Measurements from ENCODE around the gene SMAD4. TPM values are rescaled to one million over a fixed set of nuclear protein-coding genes. Genes with fewer than 3 reads are reported as not detected.
A peak's percentile ranks its signal among the peaks of the same experiment; 100 is the strongest.

The SMAD4 gene
- total and polyA plus RNA-seq, 2 of the 13 experiments (the other 11 are each of a cell fraction or from before 2014, with no cell fraction given) = 70.2 to 72.0 TPM

GRCh38 chr18:51028201-51028805 is 1.7 kb upstream of the SMAD4 start (continued):
- TF ChIP-seq ZFP37 (CRISPR knock-in tag; IDR thresholded peaks at IDR 0.05; ENCODE audit: borderline replicate concordance) (0 out of 2 replicates have a peak, but pooled peaks have one; percentile 59), THAP9 (CRISPR knock-in tag; IDR thresholded peaks at IDR 0.05; ENCODE audit: borderline replicate concordance) (no peak), SRSF4 (IDR thresholded peaks at IDR 0.05; ENCODE audit: low read depth, low read length, poor library complexity, severe bottlenecking) (no peak), HNRNPH1 (optimal IDR thresholded peaks at IDR 0.05; ENCODE audit: low read depth, low read length) (no peak)
- TF ChIP-seq, protein P1, sequence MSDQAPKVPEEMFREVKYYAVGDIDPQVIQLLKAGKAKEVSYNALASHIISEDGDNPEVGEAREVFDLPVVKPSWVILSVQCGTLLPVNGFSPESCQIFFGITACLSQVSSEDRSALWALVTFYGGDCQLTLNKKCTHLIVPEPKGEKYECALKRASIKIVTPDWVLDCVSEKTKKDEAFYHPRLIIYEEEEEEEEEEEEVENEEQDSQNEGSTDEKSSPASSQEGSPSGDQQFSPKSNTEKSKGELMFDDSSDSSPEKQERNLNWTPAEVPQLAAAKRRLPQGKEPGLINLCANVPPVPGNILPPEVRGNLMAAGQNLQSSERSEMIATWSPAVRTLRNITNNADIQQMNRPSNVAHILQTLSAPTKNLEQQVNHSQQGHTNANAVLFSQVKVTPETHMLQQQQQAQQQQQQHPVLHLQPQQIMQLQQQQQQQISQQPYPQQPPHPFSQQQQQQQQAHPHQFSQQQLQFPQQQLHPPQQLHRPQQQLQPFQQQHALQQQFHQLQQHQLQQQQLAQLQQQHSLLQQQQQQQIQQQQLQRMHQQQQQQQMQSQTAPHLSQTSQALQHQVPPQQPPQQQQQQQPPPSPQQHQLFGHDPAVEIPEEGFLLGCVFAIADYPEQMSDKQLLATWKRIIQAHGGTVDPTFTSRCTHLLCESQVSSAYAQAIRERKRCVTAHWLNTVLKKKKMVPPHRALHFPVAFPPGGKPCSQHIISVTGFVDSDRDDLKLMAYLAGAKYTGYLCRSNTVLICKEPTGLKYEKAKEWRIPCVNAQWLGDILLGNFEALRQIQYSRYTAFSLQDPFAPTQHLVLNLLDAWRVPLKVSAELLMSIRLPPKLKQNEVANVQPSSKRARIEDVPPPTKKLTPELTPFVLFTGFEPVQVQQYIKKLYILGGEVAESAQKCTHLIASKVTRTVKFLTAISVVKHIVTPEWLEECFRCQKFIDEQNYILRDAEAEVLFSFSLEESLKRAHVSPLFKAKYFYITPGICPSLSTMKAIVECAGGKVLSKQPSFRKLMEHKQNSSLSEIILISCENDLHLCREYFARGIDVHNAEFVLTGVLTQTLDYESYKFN (CRISPR knock-in tag; conservative IDR thresholded peaks at IDR 0.05) = no peak
- TF ChIP-seq, protein P2, sequence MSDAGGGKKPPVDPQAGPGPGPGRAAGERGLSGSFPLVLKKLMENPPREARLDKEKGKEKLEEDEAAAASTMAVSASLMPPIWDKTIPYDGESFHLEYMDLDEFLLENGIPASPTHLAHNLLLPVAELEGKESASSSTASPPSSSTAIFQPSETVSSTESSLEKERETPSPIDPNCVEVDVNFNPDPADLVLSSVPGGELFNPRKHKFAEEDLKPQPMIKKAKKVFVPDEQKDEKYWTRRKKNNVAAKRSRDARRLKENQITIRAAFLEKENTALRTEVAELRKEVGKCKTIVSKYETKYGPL (CRISPR knock-in tag; IDR thresholded peaks at IDR 0.05) = peak; percentile 86; the same call in 1 of the 2 replicates
